Endothelial cell of hepatic sinusoid (primary cell): ENCODE data around the gene GPR158.
"Not testable (repeated sequence)": the region's sequence is repeated elsewhere in the genome, so short reads cannot be mapped to it uniquely, and the experiment has no call there.

ENCODE experiments used
- in situ Hi-C: cut with HindIII; loops from 2 replicates; pipeline ENCODE4 v1.10.0; 2017; ENCODE audit warnings: low sequenced_read_pairs

The GPR158 gene

GRCh38 chr10:25300073-25300472, 125.3 kb downstream of the GPR158 start:
- in situ Hi-C loops, result no loop called here

- in situ Hi-C loops, result no loop called here
Observed at GRCh38 chr10:25304606-25305005, 129.8 kb downstream of the GPR158 start.

- in situ Hi-C loops, result no loop called here
Observed at GRCh38 chr10:25306386-25306785, 131.6 kb downstream of the GPR158 start.

- in situ Hi-C loops, result no loop called here
Observed at GRCh38 chr10:25308278-25308677, 133.5 kb downstream of the GPR158 start.

- in situ Hi-C loops, result not testable (repeated sequence)
Observed at GRCh38 chr10:25317596-25318211, 142.9 kb downstream of the GPR158 start.

GRCh38 chr10:25327273-25327672, 152.5 kb downstream of the GPR158 start:
- in situ Hi-C loops, result no loop called here

- in situ Hi-C loops, result no loop called here
Observed at GRCh38 chr10:25328361-25328760, 153.6 kb downstream of the GPR158 start.

- in situ Hi-C loops, result not testable (repeated sequence)
Observed at GRCh38 chr10:25329587-25329986, 154.8 kb downstream of the GPR158 start.

GRCh38 chr10:25334445-25334844, 159.6 kb downstream of the GPR158 start:
- in situ Hi-C loops, result no loop called here

GRCh38 chr10:25336330-25336729, 161.5 kb downstream of the GPR158 start:
- in situ Hi-C loops, result no loop called here

GRCh38 chr10:25338271-25338670, 163.5 kb downstream of the GPR158 start:
- in situ Hi-C loops, result no loop called here

- in situ Hi-C loops, result no loop called here
Observed at GRCh38 chr10:25339966-25340365, 165.2 kb downstream of the GPR158 start.

GRCh38 chr10:25349520-25349919, 174.7 kb downstream of the GPR158 start:
- in situ Hi-C loops, result no loop called here

- in situ Hi-C loops, result no loop called here
Observed at GRCh38 chr10:25356609-25357008, 181.8 kb downstream of the GPR158 start.

GRCh38 chr10:25357269-25357668, 182.5 kb downstream of the GPR158 start:
- in situ Hi-C loops, result no loop called here

GRCh38 chr10:25382029-25382810, 207.4 kb downstream of the GPR158 start:
- in situ Hi-C loops, result no loop called here

- in situ Hi-C loops, result not testable (repeated sequence)
Observed at GRCh38 chr10:25382901-25383300, 208.1 kb downstream of the GPR158 start.

- in situ Hi-C loops, result no loop called here
Observed at GRCh38 chr10:25383686-25384085, 208.9 kb downstream of the GPR158 start.

GRCh38 chr10:25384618-25385017, 209.8 kb downstream of the GPR158 start:
- in situ Hi-C loops, result no loop called here

GRCh38 chr10:25388188-25388861, 213.5 kb downstream of the GPR158 start:
- in situ Hi-C loops, result no loop called here

- in situ Hi-C loops, result no loop called here
Observed at GRCh38 chr10:25388862-25389206, 214.0 kb downstream of the GPR158 start.

GRCh38 chr10:25390733-25391132, 215.9 kb downstream of the GPR158 start:
- in situ Hi-C loops, result no loop called here
